Measurements from ENCODE around the gene KCNK3.

Gene KCNK3

DNA sequence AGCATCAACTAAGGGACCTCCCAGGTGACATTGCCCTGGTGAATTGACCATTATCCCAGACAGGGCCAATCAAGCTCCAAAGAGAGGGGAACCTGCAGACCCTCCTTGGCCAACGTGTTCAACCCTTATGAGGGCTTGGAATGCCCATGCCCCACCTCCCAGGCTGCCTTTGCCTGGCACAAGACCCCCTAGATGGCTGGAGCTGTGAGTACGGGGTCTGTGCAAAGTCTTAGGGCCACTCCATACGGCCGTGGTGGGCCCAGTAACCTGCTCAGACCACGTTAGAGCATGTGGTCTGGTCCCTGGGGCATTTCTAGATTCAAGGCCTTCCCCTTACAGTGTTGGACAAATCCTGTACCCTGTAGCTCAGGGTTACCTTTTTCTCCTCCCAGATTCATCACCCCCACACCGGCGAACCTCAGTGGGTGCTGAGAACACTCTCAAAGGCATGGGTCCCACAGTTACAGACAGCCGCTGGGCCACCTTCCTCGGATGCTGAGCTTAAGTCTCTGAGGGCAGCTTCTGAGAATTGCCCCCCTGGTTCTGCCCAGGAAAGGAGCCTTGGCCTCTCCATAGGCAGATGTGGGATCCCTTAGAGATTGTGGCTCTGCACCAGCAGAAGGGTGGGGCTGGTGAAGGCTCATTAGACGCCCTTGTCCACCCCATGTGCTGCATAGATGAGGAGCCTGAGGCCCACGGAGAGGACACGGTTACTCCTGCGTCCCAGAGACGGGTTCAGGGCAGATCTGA is 18.3 kb upstream of the KCNK3 start:
- H3K9me3 Mint-ChIP-seq: no peaks in the 10 kb centered on the region
- H3K4me3 Mint-ChIP-seq: no peak overlapping the region
- H3K4me1 Mint-ChIP-seq: no peaks in the 10 kb centered on the region
- ATAC-seq: no peak
- peaks cover 47% of the 10 kb centered on the region for H3K27me3 Mint-ChIP-seq
- no peaks in the 10 kb centered on the region for H3K36me3 Mint-ChIP-seq
- no peak overlapping the region for H3K27ac Mint-ChIP-seq

GRCh38 chr2:26674771-26675170 is 17.8 kb upstream of the KCNK3 start:
- no peaks in the 10 kb centered on the region for H3K9me3 Mint-ChIP-seq
- H3K4me3 Mint-ChIP-seq: no peak overlapping the region
- peaks cover 50% of the 10 kb centered on the region for H3K27me3 Mint-ChIP-seq
- no peak for ATAC-seq
- no peaks in the 10 kb centered on the region for H3K4me1 Mint-ChIP-seq
- H3K27ac Mint-ChIP-seq: no peak overlapping the region
- no peaks in the 10 kb centered on the region for H3K36me3 Mint-ChIP-seq

- no peaks in the 10 kb centered on the region for H3K36me3 Mint-ChIP-seq
- H3K4me1 Mint-ChIP-seq: no peaks in the 10 kb centered on the region
- H3K27ac Mint-ChIP-seq: no peak overlapping the region
- peaks cover 41% of the 10 kb centered on the region for H3K27me3 Mint-ChIP-seq
- H3K4me3 Mint-ChIP-seq: no peak overlapping the region
- H3K9me3 Mint-ChIP-seq: no peaks in the 10 kb centered on the region
- no peak for ATAC-seq
Observed at GRCh38 chr2:26675651-26676255, 16.8 kb upstream of the KCNK3 start.

GRCh38 chr2:26678035-26678434 is 14.5 kb upstream of the KCNK3 start:
- Mint-ChIP-seq H3K27ac (no peak overlapping the region), H3K9me3 (no peaks in the 10 kb centered on the region), H3K36me3 (no peaks in the 10 kb centered on the region), H3K27me3 (peaks cover 47% of the 10 kb centered on the region), H3K4me3 (no peak overlapping the region), H3K4me1 (no peaks in the 10 kb centered on the region)
- ATAC-seq: no peak

DNA sequence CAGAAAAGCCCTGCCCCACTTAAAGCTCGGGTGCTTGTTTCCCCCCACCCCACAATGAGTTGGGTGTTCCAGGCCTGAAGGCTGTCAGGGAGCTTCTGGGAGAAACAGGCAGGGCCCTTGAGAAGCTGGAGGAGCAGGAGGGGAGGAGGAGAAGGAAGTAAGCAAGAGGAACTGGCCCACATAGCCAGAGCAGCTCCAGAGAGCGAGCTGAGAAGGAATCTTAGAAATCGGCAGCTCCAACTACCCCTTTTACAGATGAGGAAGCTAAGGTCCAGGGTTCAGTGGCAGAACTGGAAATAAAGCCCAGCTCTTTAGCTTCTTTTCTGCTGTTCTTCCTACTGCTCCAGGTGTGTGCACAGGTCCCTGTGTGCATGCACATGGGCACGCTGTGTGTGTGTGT is 12.7 kb upstream of the KCNK3 start:
- no peaks in the 10 kb centered on the region for H3K9me3 Mint-ChIP-seq
- H3K4me1 Mint-ChIP-seq: no peaks in the 10 kb centered on the region
- H3K4me3 Mint-ChIP-seq: no peak overlapping the region
- no peaks in the 10 kb centered on the region for H3K36me3 Mint-ChIP-seq
- ATAC-seq: no peak
- no peak overlapping the region for H3K27ac Mint-ChIP-seq
- peaks cover 42% of the 10 kb centered on the region for H3K27me3 Mint-ChIP-seq

DNA sequence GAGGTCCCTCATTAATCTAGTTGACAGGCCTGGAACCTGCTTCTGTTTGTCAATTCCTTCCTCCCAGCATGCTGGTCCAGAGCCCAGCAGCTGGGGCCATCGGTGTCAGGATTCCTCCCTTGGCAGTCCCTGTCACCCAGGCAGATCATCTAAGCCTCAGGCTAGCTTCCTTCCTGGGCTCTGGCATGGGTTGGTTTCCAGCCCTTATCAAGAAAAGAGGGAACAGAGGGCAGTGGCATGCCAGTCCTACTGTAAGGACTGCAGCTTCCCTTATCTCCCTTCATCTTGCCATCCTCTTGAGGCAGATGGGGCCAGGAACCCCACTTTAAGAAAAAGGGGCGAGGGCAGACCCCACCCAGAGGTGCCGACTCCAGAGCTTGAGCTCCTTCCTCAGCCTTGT is 10.9 kb upstream of the KCNK3 start:
- Mint-ChIP-seq H3K36me3 (no peaks in the 10 kb centered on the region), H3K4me3 (no peak overlapping the region), H3K9me3 (no peaks in the 10 kb centered on the region), H3K27ac (no peak overlapping the region), H3K27me3 (peaks cover 48% of the 10 kb centered on the region), H3K4me1 (no peaks in the 10 kb centered on the region)
- ATAC-seq: no peak

DNA sequence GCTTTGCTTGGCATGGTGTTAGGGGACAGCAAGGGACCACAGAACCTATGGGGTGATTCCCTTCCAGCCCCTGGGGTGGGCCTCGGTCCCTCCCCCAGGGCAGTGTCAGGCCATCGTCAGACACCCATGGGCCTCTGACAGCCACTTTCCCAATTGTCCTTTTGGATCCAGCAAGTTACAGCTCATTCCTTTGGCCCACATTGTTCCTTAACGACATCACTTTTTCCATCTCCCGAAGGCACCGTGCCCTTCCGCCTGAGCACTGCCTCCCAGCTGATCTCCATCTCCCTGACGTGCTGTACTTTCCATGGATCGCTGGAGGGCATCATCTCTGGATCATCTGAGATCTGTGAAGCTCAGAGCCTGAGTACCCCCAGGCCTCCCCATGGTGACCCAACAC is 10.4 kb upstream of the KCNK3 start:
- Mint-ChIP-seq H3K4me1 (no peaks in the 10 kb centered on the region), H3K27ac (no peak overlapping the region), H3K36me3 (no peaks in the 10 kb centered on the region), H3K27me3 (peaks cover 49% of the 10 kb centered on the region), H3K4me3 (no peak overlapping the region), H3K9me3 (no peaks in the 10 kb centered on the region)
- no peak for ATAC-seq

- no peaks in the 10 kb centered on the region for H3K4me1 Mint-ChIP-seq
- H3K27ac Mint-ChIP-seq: no peak overlapping the region
- H3K27me3 Mint-ChIP-seq: peaks cover 47% of the 10 kb centered on the region
- no peak overlapping the region for H3K4me3 Mint-ChIP-seq
- ATAC-seq: no peak
- H3K9me3 Mint-ChIP-seq: no peaks in the 10 kb centered on the region
- H3K36me3 Mint-ChIP-seq: no peaks in the 10 kb centered on the region
Observed at GRCh38 chr2:26683583-26683982, 8.9 kb upstream of the KCNK3 start.

- ATAC-seq: no peak
- Mint-ChIP-seq H3K27ac (no peak overlapping the region), H3K4me3 (no peak overlapping the region), H3K9me3 (no peaks in the 10 kb centered on the region), H3K4me1 (no peaks in the 10 kb centered on the region), H3K36me3 (no peaks in the 10 kb centered on the region), H3K27me3 (peaks cover 48% of the 10 kb centered on the region)
Observed at GRCh38 chr2:26685341-26685740, 7.2 kb upstream of the KCNK3 start.

- no peaks in the 10 kb centered on the region for H3K4me1 Mint-ChIP-seq
- no peaks in the 10 kb centered on the region for H3K36me3 Mint-ChIP-seq
- ATAC-seq: no peak
- H3K9me3 Mint-ChIP-seq: no peaks in the 10 kb centered on the region
- no peak overlapping the region for H3K4me3 Mint-ChIP-seq
- no peak overlapping the region for H3K27ac Mint-ChIP-seq
- peaks cover 51% of the 10 kb centered on the region for H3K27me3 Mint-ChIP-seq
Observed at GRCh38 chr2:26685989-26686839, 6.3 kb upstream of the KCNK3 start.

DNA sequence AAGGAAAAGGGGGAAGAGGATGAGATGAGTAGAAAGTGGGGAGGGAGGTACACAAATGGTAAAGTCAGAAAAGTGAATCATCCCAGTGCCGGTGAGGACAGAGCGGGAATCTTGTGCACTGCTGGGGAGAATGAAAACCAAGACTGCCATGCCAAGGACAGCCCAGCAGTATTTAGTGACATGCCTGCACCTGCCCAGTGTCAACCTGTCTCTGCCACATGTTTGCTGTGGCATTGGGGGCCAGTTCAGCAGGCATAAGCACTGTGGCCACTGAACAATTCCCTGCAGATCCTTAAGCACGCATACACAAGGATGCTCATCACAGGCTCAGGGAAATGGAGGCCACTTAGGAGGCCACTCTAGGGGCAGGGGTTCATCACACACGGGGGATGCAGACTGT is 5.2 kb upstream of the KCNK3 start:
- ATAC-seq: no peak
- Mint-ChIP-seq H3K27me3 (peaks cover 48% of the 10 kb centered on the region), H3K4me3 (no peak overlapping the region), H3K27ac (no peak overlapping the region), H3K9me3 (no peaks in the 10 kb centered on the region), H3K4me1 (peaks cover 4% of the 10 kb centered on the region), H3K36me3 (no peaks in the 10 kb centered on the region)

DNA sequence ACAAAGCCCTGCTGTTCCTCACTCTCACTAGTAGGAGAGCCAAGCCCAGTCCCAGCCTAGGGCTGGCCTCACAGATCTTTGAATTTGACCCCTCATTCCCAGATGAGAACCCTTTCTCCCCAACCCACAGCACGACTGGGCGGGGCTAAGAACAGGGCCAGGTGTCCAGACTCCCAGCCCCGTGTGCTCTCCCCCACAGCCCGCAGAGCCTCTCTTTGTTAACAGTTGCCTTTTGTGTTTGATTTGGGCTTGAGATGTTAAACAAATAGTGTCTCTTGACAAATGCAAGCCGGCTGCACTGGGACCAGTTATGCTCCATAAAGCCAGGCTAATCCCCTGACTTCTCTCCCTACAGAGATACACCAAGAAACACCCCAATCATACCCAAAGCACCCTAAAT is 4.7 kb upstream of the KCNK3 start:
- Mint-ChIP-seq H3K4me1 (peaks cover 6% of the 10 kb centered on the region), H3K27me3 (peaks cover 47% of the 10 kb centered on the region), H3K27ac (no peak overlapping the region), H3K9me3 (no peaks in the 10 kb centered on the region), H3K4me3 (no peak overlapping the region), H3K36me3 (no peaks in the 10 kb centered on the region)
- no peak for ATAC-seq

DNA sequence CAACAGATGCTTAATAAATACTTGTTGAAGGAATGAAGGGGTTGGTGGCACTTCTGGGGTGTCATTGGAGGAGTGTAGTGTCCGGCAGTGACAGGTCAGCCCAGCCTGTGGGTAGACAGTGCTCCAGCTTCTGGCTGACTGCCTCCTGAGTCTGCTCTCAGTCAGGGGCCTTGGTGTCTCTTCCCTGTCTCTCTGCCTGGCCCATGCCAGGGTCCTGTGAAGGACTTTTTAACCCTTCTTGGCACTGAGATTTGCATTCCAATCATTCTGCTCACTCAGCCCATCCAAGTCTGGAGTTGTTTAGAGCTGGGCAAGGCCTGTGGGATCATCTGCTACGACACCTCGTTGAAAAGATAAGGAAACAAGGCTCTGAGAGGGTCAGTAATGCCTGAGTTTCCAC is 1.4 kb upstream of the KCNK3 start:
- Mint-ChIP-seq H3K9me3 (no peaks in the 10 kb centered on the region), H3K36me3 (no peaks in the 10 kb centered on the region), H3K4me3 (no peak overlapping the region), H3K27me3 (peaks cover 61% of the 10 kb centered on the region), H3K27ac (no peak overlapping the region), H3K4me1 (peaks cover 6% of the 10 kb centered on the region)
- no peak for ATAC-seq

DNA sequence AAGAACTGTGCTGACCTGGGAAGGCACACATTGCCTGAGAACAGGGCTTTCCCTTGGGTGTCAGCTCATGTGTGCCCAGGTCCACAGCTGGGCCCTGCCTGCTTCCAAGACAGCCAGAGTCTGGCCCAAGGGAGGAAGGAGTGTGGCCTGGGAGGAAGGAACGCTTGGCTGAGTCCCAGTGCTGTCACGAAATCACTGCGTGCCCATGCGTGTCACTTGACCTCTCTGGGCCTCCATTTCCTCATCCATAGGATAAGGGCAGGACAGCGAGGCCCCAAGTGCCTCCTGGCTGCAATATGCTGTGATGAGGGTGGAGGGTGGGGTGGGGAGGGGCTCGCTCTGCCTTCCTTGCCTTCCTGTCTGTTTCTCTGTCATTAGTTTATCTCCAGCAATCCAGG is 642 bp upstream of the KCNK3 start:
- Mint-ChIP-seq H3K27me3 (peaks cover 61% of the 10 kb centered on the region), H3K36me3 (no peaks in the 10 kb centered on the region), H3K27ac (no peak overlapping the region), H3K4me1 (peaks cover 6% of the 10 kb centered on the region), H3K9me3 (no peaks in the 10 kb centered on the region), H3K4me3 (no peak overlapping the region)
- no peak for ATAC-seq

- no peak for ATAC-seq
- Mint-ChIP-seq H3K36me3 (no peaks in the 10 kb centered on the region), H3K9me3 (no peaks in the 10 kb centered on the region), H3K27me3 (peaks cover 73% of the 10 kb centered on the region), H3K27ac (no peak overlapping the region), H3K4me3 (no peak overlapping the region), H3K4me1 (peaks cover 6% of the 10 kb centered on the region)
Observed at GRCh38 chr2:26692897-26693849, 651 bp downstream of the KCNK3 start.

Measured in stimulated activated memory B cell treated with anti-CD40 and anti-IgM and Interleukin-4, amounts not matched to agents 10 μg/mL and 1 μg/mL and 100 μg/mL, for 72 hours (primary cell).